ENCODE measurements around the gene AUTS2.

DNA sequence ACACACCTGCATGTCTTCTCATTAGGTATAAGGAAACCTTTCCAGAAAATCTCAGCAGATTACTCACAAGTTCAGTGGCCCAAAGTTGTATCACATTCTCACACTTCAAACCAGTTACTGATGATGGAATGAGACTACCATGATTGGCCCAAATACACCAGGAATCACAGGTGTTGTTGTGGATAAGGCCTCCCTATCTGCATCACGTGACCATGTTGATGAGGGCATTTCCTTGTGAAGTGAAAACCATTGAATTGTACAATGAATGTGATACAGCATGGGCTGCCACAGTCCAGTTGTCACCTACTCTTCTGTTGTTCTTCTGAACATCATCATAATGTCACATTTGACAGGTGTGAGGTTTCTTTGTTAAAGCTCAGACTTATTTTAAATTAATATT is 431.7 kb downstream of the AUTS2 start:
- TF ChIP-seq EZH2 (IDR thresholded peaks at IDR 0.05; ENCODE audit: low read length) = no peak
- TF ChIP-seq, protein P1, sequence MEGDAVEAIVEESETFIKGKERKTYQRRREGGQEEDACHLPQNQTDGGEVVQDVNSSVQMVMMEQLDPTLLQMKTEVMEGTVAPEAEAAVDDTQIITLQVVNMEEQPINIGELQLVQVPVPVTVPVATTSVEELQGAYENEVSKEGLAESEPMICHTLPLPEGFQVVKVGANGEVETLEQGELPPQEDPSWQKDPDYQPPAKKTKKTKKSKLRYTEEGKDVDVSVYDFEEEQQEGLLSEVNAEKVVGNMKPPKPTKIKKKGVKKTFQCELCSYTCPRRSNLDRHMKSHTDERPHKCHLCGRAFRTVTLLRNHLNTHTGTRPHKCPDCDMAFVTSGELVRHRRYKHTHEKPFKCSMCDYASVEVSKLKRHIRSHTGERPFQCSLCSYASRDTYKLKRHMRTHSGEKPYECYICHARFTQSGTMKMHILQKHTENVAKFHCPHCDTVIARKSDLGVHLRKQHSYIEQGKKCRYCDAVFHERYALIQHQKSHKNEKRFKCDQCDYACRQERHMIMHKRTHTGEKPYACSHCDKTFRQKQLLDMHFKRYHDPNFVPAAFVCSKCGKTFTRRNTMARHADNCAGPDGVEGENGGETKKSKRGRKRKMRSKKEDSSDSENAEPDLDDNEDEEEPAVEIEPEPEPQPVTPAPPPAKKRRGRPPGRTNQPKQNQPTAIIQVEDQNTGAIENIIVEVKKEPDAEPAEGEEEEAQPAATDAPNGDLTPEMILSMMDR (optimal IDR thresholded peaks at IDR 0.05 in 1 of 3, IDR thresholded peaks at IDR 0.05 in 1 of 3, conservative IDR thresholded peaks at IDR 0.05 in 1 of 3; ENCODE audit: extremely low read depth in 1 of 3, insufficient read depth in 2 of 3, low read length in 3 of 3) = no peak
